ENCODE data around the gene TM9SF1.

TM9SF1 gene

DNA sequence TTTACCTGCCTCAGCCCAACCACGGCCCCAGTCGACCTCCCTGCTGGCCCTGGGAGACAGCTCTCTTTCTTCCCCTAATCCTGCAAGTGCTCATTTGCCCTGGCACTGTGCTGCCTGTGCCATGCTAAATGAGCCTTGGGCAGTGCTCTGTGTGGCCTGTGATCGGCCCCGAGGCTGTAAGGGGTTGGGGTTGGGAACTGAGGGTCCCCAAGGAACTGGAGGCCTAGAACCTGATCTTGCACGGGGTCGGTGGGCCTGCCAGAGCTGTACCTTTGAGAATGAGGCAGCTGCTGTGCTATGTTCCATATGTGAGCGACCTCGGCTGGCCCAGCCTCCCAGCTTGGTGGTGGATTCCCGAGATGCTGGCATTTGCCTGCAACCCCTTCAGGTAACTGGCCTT, 45.2 kb downstream of the TM9SF1 start:
- DNase-seq, result no peak

DNA sequence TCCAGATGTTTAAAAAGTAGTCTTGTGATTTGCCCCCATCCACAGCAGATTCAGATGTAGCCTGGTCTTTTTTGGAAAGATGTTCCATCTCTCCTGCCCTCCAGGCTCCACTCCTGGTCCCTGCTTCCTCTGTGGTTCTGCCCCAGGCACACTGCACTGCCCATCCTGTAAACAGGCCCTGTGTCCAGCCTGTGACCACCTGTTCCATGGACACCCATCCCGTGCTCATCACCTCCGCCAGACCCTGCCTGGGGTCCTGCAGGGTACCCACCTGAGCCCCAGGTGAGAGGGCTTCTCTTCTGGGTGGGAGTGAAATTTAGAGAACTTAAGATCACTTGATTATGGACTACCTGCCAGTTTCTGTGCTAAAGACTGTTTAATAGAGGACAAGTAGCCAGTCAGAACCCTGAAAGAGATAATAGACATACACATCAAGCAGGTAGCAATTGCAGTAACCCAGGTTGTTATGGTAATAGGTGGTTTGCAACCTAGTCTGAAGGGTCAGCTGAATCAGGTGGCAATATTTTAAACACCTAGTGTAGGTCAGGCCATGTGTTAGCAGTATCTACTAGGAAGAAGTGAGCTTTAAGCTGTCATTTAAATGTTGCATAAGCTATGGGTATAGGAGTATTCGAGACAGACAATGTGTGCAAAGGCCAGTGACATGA, 45.8 kb downstream of the TM9SF1 start:
- DNase-seq, result no peak

DNA sequence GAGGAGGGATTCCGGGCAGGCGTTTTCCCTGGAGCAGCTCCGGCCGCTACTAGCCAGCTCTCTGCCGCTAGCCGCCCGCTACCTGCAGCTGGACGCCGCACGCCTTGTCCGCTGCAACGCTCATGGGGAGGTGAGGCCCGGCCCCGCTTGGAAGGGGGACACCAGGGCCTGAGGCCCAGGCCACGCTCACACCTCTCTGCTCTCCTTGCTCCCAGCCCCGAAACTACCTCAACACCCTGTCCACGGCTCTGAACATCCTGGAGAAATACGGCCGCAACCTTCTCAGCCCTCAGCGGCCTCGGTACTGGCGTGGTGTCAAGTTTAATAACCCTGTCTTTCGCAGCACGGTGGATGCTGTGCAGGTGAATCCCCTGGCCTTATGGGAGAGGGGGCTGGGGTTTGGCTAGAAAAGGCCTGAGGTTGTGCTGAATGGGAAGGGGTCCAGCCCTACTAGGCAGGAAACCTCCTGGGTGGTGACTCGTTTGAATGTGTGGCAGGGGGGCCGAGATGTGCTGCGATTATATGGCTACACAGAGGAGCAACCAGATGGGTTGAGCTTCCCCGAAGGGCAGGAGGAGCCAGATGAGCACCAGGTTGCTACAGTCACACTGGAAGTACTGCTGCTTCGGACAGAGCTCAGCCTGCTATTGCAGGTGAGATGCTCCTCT, 47.3 kb downstream of the TM9SF1 start:
- DNase-seq, result peak; percentile 40

DNA sequence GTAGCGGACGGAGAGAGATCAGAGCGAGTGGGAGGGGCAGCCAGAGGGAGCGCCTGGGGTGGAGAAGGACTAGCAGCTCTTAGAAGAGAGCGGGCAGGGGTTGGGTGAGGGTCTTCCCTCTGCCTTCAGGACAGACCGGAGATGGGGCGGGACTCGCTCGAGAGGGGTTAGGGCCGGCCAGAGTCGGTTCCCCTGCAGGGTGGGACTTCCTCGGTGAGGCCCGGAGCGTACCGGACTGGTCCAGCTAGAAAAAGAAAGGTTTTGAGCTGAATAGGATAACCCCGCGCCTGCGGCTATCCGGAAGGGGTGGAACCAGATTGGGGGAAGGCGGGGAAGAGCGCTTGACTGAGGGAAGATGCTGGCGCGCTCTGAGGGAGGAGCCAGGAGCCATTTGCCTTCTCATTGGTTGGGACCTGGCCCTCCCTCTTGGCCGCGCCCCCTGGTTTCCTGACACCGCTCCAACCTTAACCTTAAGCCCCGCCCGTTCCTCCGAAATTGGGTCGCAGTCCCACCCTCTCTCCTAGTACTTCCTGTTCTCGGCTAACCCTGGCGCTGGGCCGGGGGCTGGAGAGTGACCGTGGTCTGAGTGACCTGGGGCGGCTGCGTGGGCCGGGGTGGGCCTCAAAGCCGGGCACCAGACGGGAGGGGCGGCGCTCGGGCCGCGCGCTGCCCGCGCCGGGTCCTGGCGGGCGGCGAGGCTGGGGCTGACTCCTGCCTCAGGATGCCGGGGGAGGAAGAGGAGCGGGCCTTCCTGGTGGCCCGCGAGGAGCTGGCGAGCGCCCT, 48.1 kb downstream of the TM9SF1 start, which contains the start of gene RNF31:
Gene RNF31, plus strand, starts transcription at position 521 of the 783 bp plus-strand sequence. Its CDS starts 201 bp downstream, at position 722.
- DNase-seq, result peak; percentile 99

DNA sequence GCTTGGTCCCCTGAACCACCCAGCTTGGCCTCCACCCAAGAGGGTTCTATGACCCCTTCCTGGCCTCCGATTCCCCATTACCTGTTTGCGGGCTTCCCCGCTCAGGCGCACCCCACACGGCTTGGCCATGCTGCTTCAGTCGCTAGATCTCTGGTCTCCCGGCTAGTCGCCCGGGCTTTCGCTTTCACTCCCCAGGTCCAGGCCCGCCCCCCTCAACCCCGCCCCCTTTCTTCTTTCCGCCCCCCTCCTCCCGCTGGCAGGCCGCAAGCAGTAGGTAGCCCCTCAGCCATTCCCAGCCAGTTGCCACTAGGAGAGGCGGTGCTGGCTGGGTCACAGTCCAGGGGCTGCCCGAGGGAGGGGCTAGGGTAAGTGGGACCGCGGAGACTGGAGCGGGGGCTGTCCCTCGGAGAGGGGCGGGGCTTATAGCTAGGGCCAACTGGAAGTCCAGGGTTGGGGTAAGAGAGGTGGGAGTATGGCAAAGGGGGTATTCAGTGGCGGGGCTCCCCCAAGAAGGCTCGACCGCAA, 48.7 kb downstream of the TM9SF1 start, which contains the start of gene PSME2:
Gene PSME2, minus strand, starts transcription at position 158 of the 525 bp plus-strand sequence. Its CDS starts 29 bp downstream, at position 129.
- DNase-seq, result peak; percentile 99

DNA sequence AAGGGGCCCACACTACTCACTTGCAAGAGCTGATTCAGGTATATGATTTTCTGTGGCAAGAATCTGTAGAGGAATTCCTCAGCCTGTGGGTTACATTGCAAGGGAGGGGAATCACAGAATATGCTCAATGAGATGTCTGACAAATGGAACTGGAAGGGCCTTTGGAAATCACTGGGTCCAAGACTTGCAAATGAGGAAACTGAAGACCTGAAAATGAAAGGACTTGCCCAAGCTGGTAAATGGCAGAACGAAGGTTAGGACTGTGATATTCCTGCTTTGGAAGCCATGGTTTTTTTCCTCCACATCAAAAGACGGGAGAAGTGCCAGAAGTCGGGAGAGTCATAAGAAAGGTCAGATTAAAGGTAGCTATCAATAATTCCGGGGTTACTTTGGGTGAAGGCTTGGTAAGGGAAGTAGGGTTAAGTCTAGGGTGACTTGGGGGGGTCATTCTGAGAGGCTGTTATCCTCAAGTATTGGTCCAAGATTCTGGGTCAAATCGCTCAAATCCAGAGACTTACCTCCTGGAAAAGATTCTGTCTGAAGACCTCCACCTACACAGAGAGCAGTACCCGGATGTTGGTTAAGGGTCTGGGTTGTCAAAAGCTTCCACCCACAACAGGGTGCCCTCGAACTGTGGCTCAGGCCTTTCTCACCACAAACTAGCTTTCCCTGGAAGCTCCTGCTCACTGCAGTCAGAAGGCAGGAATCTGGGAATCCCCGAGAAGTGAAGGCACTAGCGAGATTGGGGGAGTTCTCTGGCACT, 49.4 kb downstream of the TM9SF1 start:
- DNase-seq, result peak; percentile 73

DNA sequence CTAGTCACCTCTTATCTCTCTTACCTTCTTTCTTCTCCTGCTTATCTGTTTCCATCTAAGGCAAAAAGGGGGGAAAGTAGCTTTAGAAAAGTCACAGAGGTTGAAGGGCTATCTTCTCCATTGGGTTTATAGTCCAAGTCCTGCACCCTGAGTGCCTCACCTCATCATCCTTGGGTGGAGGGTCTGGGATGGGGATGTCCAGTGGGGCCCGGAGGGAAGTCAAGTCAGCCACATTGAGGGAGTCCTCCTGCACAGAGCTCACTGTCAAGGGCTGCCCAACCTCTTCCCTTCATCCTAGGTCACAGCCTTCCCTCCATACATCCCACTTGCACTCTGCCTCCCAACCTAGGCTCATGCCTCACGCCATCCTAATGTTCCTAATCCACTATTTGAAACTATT, 50.0 kb downstream of the TM9SF1 start:
- DNase-seq, result no peak

DNA sequence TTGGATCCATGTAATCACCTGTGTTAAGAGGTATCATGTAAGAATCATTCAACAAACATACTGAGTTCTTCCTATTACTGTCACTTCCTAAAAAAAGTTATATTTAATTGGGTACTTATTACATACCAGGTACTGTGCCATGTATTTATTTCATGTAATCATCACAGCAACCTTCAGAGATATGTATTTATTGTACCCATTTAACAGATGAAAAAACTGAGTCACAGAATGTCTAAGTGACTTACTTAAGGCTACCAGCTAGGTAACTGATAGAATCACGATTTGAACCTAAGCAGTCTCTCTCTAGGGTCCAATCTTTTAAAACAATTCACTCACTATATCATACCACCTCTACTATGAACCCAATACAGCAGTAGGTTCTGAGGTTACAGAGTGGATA, 50.8 kb downstream of the TM9SF1 start:
- DNase-seq, result no peak

DNA sequence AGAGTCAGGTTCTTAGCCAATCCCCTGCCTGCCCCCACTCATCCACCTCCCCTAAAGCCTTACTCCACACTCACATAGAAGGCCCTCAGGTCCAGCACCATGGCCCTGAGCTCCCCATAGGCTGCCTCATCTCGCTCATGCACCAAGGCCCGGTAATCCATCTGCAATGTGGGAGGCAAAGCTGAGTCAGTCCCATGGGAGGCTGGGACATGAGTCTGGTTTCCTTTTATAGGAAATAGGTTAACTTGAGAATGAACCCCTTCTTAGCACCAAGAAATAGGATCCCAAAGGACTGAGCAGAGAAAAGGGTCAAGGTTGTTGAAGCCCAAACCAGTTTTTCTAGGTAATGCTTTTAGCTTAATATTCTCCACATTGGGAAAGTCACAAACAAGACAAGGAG, 51.7 kb downstream of the TM9SF1 start:
- DNase-seq, result no peak

DNA sequence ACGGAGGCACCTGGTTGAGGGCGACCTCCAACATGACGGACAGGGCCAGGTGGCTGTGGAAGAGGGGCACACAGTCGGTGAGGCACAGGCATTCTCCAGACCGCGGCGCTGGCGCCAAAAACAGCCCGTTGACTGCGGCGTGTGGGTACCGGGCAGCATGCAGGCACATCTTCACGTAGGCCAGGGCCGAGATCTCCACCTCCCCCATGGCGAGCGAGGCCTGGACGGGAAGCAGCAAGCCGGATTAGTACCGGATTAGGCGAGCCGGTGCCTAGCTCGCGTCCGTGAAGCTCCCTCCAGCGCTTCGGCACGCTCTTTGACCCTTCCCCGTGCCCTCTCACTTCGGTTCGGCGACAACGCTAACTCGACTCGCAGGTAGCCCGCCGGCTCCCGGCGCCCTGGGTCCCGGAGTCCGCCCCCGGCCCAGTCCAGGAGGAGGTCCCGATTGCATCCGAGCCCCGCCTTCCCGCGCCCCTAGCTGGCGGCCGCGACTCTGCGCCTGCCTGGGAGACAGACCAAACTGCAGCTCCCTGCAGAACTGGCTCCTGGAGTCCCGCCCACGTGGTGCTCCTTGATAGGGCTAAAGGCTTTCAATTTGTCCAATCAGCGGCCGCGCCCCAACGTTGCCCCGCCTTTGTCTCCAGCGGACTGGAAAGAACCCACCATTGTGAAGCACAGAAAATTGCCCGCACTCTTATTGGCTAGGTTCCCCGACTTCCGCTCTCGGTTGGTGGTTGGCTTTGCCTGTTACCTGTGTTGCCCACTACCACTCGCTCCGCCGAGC, 54.0 kb downstream of the TM9SF1 start, which contains the start of gene EMC9:
Gene EMC9, minus strand, starts transcription at position 495 of the 784 bp plus-strand sequence. Its CDS starts 287 bp downstream, at position 208.
- DNase-seq, result peak; percentile 100

DNA sequence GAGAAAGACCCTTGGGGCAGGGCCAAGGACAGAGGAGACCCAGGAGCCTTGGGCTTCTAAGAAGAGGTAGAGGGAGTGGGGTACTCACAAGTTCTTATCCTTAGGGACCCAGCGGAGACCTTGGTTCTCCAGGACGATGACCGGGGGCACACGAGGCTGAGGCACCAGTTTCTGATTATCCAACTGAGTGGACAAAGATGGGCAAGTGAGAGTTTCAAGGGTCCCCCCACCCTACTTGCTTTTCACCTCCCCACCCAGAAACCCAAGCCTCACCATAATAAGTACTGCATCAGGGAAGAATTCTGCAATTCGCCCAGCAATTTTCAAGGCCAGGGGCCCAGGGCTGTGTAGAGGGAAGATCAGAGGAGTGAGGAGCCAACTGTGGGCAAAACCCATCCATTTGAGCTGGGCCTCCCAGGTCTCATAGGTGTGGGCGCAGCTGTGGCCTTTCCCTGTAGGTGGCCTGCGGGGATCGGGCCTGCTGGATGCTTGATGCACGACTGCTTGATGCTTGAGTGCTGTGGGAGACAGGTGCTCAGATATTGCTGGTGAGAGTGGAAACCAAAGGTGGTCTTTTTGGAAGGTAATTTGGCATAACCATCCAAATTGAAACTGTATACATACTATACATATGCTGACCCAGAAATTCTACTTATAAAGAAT, 55.8 kb downstream of the TM9SF1 start:
- DNase-seq, result peak; percentile 21
